SU-DHL-6 (cell line): ENCODE measurements around the gene TFE3.

Source experiments
- CTCF ChIP-seq: fragments of 200-600 bp; sonication (generic); IDR thresholded peaks from one replicate; pipeline ENCODE4 v1.5.1; 2017; ENCODE audit warnings: antibody characterized with exemption, mild to moderate bottlenecking, low read length, moderate library complexity; ENCODE audit not compliant: insufficient read depth, poor library complexity, severe bottlenecking
- EZH2phosphoT487 ChIP-seq: fragments of 200-600 bp; sonication (generic), shearing (Covaris generic); conservative IDR thresholded peaks from 2 replicates; pipeline ENCODE4 v1.6.1; 2018; ENCODE audit warnings: mild to moderate bottlenecking, antibody characterized with exemption, low read length, moderate library complexity, mixed read lengths

GRCh38 chrX:49089553-49089952 is 46.4 kb upstream of the TFE3 start:
- TF ChIP-seq CTCF (no peak), EZH2phosphoT487 (no peak)
